A549 (cell line): ENCODE data around the gene RNF32.
"Not testable (repeated sequence)": the region's sequence is repeated elsewhere in the genome, so short reads cannot be mapped to it uniquely, and the experiment has no call there.

Experiments used
- HDAC2 ChIP-seq: fragments of 200-600 bp; sonication (generic); IDR thresholded peaks from 2 replicates; pipeline ENCODE4 v1.6.1; 2016
- MAFK ChIP-seq: fragments of 450-650 bp; IDR thresholded peaks from 2 replicates; pipeline ENCODE4 v1.6.1; 2014; ENCODE audit not compliant: partially characterized antibody
- TF ChIP-seq, protein P1 (sequence below): fragments of >200 bp; sonication (Bioruptor Twin); formaldehyde crosslinking; IDR thresholded peaks from 3 replicates; pipeline ENCODE4 v1.5.1; 2016

DNA sequence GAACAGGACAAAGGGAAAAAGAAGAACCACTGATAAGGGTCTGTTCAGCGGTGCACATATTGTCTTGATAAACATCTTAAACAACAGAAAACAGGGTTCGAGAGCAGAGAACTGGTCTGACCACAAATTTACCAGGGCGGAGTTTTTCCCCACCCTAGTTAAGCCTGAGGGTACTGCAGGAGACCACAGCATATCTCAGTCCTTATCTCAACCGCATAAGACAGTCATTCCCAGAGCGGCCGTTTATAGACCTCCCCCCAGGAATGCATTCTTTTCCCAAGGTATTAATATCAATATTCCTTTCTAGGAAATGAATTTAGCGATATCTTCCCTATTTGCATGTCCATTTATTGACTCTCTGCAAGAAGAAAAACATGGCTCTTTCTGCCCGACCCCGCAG lies 56.7 kb downstream of the RNF32 start:
- not testable (repeated sequence) for TF ChIP-seq MAFK, HDAC2
- TF ChIP-seq, protein P1, sequence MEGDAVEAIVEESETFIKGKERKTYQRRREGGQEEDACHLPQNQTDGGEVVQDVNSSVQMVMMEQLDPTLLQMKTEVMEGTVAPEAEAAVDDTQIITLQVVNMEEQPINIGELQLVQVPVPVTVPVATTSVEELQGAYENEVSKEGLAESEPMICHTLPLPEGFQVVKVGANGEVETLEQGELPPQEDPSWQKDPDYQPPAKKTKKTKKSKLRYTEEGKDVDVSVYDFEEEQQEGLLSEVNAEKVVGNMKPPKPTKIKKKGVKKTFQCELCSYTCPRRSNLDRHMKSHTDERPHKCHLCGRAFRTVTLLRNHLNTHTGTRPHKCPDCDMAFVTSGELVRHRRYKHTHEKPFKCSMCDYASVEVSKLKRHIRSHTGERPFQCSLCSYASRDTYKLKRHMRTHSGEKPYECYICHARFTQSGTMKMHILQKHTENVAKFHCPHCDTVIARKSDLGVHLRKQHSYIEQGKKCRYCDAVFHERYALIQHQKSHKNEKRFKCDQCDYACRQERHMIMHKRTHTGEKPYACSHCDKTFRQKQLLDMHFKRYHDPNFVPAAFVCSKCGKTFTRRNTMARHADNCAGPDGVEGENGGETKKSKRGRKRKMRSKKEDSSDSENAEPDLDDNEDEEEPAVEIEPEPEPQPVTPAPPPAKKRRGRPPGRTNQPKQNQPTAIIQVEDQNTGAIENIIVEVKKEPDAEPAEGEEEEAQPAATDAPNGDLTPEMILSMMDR = not testable (repeated sequence)
